GM04503 (cell line): Measurements from ENCODE around the gene PKP2.
"Not testable (repeated sequence)": the region's sequence is repeated elsewhere in the genome, so short reads cannot be mapped to it uniquely, and the experiment has no call there.

Experiments used
- DNase-seq: peaks from one replicate; pipeline ENCODE4 v3.0.0-alpha.2; 2012; ENCODE audit warnings: low read depth

Gene PKP2

DNA sequence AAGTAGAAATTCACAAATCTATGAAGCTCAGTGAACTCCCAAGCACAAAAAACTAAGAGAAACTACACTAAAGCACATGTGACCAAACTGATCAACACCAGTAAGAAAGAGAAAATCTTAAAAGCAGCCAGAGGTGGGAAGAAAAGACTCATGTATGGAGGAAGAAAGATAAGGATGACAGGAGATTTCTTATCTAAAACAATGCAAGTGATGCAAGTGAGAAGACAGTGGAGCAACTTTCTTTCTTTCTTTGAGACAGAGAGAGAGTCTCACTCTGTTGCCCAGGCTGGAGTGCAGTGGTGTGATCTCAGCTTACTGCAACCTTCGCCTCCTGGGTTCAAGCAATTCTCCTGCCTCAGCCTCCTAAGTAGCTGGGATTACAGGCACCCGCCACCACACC lies 34.9 kb downstream of the PKP2 start:
- DNase-seq: not testable (repeated sequence)

- no peak for DNase-seq
Measured at GRCh38 chr12:32860192-32860591, 36.4 kb downstream of the PKP2 start.

GRCh38 chr12:32859389-32859788 lies 37.2 kb downstream of the PKP2 start:
- no peak for DNase-seq

DNA sequence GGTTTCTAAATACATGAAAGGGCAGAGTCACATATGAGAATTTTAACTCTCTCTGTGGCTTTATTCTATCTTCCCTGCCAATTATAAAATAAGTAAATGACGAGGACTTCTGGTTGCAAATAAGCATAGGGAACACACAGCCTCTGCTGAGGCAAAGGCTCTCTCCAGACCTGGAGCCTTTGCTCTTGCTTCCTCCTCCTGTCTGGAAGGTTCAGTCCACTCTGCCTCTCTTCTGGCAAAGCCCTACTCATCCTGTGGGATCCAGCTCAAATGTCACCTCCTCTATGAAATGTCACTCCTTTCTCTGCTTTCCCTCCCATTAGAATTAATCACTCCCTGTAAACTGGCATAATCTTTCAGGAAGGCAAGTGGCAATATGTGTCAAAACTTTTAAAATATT lies 41.9 kb downstream of the PKP2 start:
- no peak for DNase-seq

DNA sequence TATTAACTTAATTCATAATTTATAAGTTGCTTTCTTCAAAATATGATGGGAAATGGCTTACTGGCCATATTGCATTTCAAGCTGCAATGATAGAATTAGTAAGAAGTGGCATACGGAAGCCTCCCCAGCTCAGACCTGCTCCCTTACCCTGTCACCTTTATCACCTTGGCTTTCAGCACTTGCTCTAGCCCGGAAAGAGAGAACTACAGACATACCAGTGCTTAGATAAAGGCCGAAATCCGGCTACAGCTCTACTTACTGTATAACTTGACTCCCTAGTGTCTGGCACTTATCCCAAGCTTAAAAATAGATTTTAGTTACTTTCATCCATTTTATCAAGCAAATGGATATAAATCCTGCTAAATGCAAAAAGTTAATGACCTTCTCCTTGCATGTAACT lies 42.5 kb downstream of the PKP2 start:
- no peak for DNase-seq

GRCh38 chr12:32847287-32847686 lies 49.3 kb downstream of the PKP2 start:
- DNase-seq: no peak

DNA sequence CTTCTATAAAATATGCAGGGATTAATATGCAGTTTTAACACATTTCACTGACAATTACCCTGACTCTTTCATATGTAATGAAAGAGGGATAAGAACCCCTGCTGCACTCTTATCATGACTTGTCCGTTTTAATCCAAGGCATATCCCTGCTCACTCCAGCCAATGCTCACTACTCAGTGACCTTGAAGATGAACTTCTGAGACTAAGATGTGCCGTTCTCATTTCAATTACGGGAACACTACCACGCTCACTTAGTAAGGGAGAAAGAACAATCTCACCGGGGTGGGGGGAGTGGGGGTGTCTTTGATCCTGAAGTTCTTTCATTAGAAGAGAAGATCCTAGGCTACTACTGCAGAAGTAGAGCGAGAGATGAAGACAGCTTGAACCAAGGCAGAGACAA lies 50.5 kb downstream of the PKP2 start:
- no peak for DNase-seq

- no peak for DNase-seq
Measured at GRCh38 chr12:32843528-32844095, 53.0 kb downstream of the PKP2 start.

GRCh38 chr12:32841061-32841460 lies 55.5 kb downstream of the PKP2 start:
- no peak for DNase-seq

DNA sequence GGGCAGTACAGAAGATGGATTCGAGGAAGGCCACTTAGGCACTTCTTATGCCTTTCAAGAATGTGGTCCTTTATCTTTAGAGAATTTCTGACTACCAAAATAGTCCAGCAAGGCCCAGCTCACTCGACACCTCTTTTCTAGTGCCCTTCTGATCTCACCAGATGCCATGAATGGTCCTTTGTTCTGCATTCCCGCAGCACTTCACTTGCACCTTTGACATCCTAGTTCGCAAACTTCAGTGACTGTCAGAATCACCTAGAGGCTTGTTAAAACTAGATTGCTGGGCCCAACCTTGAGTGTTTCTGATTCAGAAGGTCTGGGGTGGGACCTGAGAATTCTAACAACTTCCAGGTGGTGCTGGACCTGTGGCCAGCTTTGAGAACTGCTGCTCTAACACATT lies 56.7 kb downstream of the PKP2 start:
- DNase-seq: no peak

DNA sequence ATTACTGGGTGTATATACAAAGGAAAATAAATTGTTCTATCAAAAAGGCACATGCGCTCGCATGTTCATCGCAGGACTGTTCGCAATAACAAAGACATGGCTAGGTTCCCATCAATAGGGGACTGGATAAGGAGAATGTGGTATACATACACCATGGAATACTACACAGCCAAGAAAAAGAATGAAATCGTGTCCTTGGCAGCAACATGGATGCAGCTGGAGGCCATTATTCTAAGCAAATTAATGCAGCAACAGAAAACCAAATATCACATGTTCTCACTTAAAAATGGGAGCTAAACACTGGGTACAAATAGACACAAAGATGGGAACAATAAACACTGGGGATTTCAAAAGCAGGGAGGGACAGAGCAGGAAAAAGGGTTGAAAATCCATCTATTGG lies 58.6 kb downstream of the PKP2 start:
- DNase-seq: no peak

DNA sequence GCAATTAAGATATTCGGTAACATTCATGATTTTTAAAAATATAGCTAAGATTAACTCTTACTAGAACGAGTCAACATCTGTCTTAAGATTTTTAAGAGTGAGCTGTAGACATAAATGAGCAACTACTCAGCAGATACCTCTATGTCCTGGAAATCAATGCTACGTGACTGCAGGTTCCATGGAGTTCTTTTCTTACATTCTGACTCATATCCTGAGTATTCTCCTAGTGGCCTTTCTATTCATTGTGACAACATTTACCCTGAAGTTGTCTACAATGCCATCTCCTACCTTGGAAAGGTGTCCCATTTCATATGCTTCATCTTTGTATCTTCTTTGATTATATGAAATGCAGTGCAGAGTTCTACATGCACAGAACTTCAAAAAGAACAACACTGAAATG lies 59.9 kb downstream of the PKP2 start:
- DNase-seq: no peak

DNA sequence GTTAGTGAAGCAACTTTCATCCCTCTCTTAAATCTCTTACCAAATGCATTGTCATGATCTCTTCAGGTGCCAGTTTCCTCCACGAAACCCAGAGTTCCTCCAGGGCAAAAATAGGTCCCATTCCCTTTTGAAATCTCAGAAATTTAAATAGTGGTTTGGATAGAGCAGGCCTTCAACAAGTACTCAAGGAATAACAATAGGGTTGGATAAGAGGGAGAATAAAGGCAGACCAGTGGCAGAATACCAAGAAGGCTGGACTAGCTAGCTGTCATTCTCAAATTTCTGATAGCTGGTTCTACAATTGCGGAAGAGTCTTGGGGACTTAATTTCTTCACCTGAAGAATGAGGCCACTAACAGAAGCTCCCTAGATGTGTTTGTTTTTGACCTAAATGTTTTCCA lies 62.5 kb downstream of the PKP2 start:
- DNase-seq: no peak

- no peak for DNase-seq
Measured at GRCh38 chr12:32828552-32828951, 68.0 kb downstream of the PKP2 start.

GRCh38 chr12:32828120-32828519 lies 68.5 kb downstream of the PKP2 start:
- no peak for DNase-seq

GRCh38 chr12:32826807-32827412 lies 69.7 kb downstream of the PKP2 start:
- DNase-seq: no peak

- DNase-seq: no peak
Measured at GRCh38 chr12:32824596-32824995, 72.0 kb downstream of the PKP2 start.

- DNase-seq: no peak
Measured at GRCh38 chr12:32822344-32822743, 74.2 kb downstream of the PKP2 start.

DNA sequence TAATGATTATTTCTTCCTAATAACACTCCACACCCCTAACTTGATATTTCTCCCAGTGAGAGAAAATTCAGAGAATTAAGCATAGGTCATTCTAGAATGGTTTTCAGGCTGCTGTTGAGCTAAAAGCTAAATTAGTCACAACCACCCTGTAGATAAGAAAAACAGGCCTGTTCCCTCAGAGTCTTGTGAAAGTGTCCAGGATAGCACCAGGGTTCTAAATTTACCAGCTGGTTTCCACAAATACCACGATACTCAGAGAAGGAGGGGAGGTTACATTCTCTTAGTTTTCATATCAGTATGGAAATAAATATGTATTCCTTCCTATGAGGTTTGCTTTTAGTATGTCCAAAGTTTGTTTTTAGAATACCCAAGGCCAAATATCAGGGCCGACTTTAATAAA lies 74.9 kb downstream of the PKP2 start:
- DNase-seq: no peak

DNA sequence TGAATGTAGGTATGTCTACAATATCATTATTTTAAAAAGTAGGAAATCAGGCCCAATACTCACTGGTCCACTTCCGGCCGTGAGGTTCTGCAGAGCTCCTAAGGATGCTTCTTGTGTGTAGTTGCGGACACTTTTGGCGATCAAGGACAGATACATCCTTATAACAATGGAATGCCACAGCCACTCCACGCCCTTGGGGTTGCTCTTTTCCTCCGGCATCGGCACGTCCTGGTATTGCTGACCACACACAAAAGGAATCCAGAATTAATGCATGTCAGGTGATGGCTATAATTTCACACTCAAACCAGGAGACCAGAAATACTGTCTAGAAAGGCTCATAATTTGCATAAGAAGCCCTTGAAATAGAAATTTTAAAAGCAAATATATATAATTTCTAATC lies 75.3 kb downstream of the PKP2 start:
- DNase-seq: no peak

GRCh38 chr12:32820376-32820931 lies 76.1 kb downstream of the PKP2 start:
- no peak for DNase-seq

- no peak for DNase-seq
Measured at GRCh38 chr12:32819424-32819823, 77.2 kb downstream of the PKP2 start.

DNA sequence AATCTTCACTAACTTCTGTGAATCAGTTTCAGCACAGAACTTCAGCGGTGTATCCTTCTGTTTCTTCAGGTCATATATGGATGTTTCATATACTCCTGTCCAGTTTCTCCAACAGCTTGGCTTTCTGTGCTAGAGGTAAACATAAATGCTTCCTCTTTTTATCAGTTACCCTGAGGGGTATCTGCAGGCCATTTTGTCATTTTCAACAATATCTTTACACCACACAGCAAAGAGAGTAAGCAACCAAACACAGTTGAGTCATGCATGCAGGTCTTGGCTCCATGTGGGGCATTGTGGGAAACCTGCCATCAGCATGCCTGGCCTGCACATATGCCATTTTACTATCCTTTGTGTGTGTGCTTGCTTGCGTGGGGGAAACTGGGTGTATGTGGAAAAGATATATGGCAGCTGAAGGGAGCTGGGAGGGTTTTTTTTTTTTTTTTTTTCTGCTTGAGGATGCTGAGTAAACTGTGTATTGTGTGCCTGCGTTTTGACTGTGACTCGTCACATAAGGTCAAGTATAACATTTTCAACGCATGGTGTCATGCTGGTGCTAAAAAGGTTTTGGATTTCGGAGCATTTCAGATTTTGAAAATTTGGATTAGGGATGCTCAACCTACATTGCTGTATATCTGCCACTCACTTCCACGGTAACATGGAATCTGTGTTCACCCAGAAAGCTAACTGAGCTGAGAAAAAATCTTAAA lies 84.7 kb downstream of the PKP2 start:
- no peak for DNase-seq

- DNase-seq: no peak
Measured at GRCh38 chr12:32809846-32810245, 86.7 kb downstream of the PKP2 start.
